ENCODE data around the gene GOLIM4.

GRCh38 chr3:167996514-167996913 is 99.2 kb downstream of the GOLIM4 start:
- TF ChIP-seq, protein P1, sequence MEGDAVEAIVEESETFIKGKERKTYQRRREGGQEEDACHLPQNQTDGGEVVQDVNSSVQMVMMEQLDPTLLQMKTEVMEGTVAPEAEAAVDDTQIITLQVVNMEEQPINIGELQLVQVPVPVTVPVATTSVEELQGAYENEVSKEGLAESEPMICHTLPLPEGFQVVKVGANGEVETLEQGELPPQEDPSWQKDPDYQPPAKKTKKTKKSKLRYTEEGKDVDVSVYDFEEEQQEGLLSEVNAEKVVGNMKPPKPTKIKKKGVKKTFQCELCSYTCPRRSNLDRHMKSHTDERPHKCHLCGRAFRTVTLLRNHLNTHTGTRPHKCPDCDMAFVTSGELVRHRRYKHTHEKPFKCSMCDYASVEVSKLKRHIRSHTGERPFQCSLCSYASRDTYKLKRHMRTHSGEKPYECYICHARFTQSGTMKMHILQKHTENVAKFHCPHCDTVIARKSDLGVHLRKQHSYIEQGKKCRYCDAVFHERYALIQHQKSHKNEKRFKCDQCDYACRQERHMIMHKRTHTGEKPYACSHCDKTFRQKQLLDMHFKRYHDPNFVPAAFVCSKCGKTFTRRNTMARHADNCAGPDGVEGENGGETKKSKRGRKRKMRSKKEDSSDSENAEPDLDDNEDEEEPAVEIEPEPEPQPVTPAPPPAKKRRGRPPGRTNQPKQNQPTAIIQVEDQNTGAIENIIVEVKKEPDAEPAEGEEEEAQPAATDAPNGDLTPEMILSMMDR (IDR thresholded peaks at IDR 0.05) = no peak
- TF ChIP-seq EP300 (IDR thresholded peaks at IDR 0.05) (no peak), POLR2A (IDR thresholded peaks at IDR 0.05) (no peak)
